ENCODE results near the gene OTOP1.
"Not testable (repeated sequence)": the region's sequence is repeated elsewhere in the genome, so short reads cannot be mapped to it uniquely, and the experiment has no call there.

Gene OTOP1

GRCh38 chr4:4185528-4185927, 41.2 kb downstream of the OTOP1 start:
- H3K4me3 ChIP-seq (ENCODE audit: low read depth, low read length): no peak overlapping the region
- no peak for DNase-seq (ENCODE audit: low read depth, low spot score)
- TF ChIP-seq CTCF (IDR thresholded peaks at IDR 0.05; ENCODE audit: low read depth, low read length): no peak
- in situ Hi-C loops (cut with HindIII; ENCODE audit: low sequenced_read_pairs): no loop called here

GRCh38 chr4:4182835-4183568, 43.7 kb downstream of the OTOP1 start:
- no peak for DNase-seq (ENCODE audit: low read depth, low spot score)
- in situ Hi-C loops (cut with HindIII; ENCODE audit: low sequenced_read_pairs): no loop called here
- peak; percentile 56 for TF ChIP-seq CTCF (IDR thresholded peaks at IDR 0.05; ENCODE audit: low read depth, low read length)
- no peak overlapping the region for H3K4me3 ChIP-seq (ENCODE audit: low read depth, low read length)

- in situ Hi-C loops (cut with HindIII; ENCODE audit: low sequenced_read_pairs): no loop called here
- H3K4me3 ChIP-seq (ENCODE audit: low read depth, low read length): no peak overlapping the region
- DNase-seq (ENCODE audit: low read depth, low spot score): no peak
- TF ChIP-seq CTCF (IDR thresholded peaks at IDR 0.05; ENCODE audit: low read depth, low read length): no peak
Observed at GRCh38 chr4:4170596-4171150, 56.1 kb downstream of the OTOP1 start.

- DNase-seq (ENCODE audit: low read depth, low spot score); in situ Hi-C loops (cut with HindIII; ENCODE audit: low sequenced_read_pairs); H3K4me3 ChIP-seq (ENCODE audit: low read depth, low read length): not testable (repeated sequence)
Observed at GRCh38 chr4:4167981-4168780, 58.5 kb downstream of the OTOP1 start.

GRCh38 chr4:4166986-4167385, 59.7 kb downstream of the OTOP1 start:
- in situ Hi-C loops (cut with HindIII; ENCODE audit: low sequenced_read_pairs); DNase-seq (ENCODE audit: low read depth, low spot score); H3K4me3 ChIP-seq (ENCODE audit: low read depth, low read length): not testable (repeated sequence)

- in situ Hi-C loops (cut with HindIII; ENCODE audit: low sequenced_read_pairs); DNase-seq (ENCODE audit: low read depth, low spot score); H3K4me3 ChIP-seq (ENCODE audit: low read depth, low read length): not testable (repeated sequence)
Observed at GRCh38 chr4:4165701-4166392, 60.9 kb downstream of the OTOP1 start.

- in situ Hi-C loops (cut with HindIII; ENCODE audit: low sequenced_read_pairs); DNase-seq (ENCODE audit: low read depth, low spot score); H3K4me3 ChIP-seq (ENCODE audit: low read depth, low read length): not testable (repeated sequence)
Observed at GRCh38 chr4:4164532-4165173, 62.1 kb downstream of the OTOP1 start.

GRCh38 chr4:4162186-4162585, 64.5 kb downstream of the OTOP1 start:
- H3K4me3 ChIP-seq (ENCODE audit: low read depth, low read length); DNase-seq (ENCODE audit: low read depth, low spot score); in situ Hi-C loops (cut with HindIII; ENCODE audit: low sequenced_read_pairs): not testable (repeated sequence)

GRCh38 chr4:4160956-4161665, 65.6 kb downstream of the OTOP1 start:
- H3K4me3 ChIP-seq (ENCODE audit: low read depth, low read length); in situ Hi-C loops (cut with HindIII; ENCODE audit: low sequenced_read_pairs); DNase-seq (ENCODE audit: low read depth, low spot score): not testable (repeated sequence)
